Type B pancreatic cell (in vitro differentiated cells): Measurements from ENCODE around the gene GRIFIN. TPM values are rescaled to one million over a fixed set of nuclear protein-coding genes. Genes with fewer than 3 reads are reported as not detected.

Experiments used
- DNase-seq: peaks from one replicate; pipeline ENCODE4 v3.0.0; 2021; ENCODE audit warnings: mixed read lengths; ENCODE audit not compliant: unreplicated experiment; ENCODE audit errors: extremely low spot score
- H3K27ac Mint-ChIP-seq: 2 replicates; pipeline ENCODE4 v1.8.0; 2021; ENCODE audit warnings: mild to moderate bottlenecking, mixed read lengths
- H3K27me3 Mint-ChIP-seq: 2 replicates; pipeline ENCODE4 v1.8.0; 2021; ENCODE audit warnings: mixed read lengths
- H3K36me3 Mint-ChIP-seq: 2 replicates; pipeline ENCODE4 v1.8.0; 2021; ENCODE audit warnings: mixed read lengths
- H3K4me1 Mint-ChIP-seq: one replicate; pipeline ENCODE4 v1.8.0; 2021; ENCODE audit warnings: mixed read lengths; ENCODE audit not compliant: unreplicated experiment
- H3K4me3 Mint-ChIP-seq: 2 replicates; pipeline ENCODE4 v1.8.0; 2021; ENCODE audit warnings: mild to moderate bottlenecking, mixed read lengths
- H3K9me3 Mint-ChIP-seq: 2 replicates; pipeline ENCODE4 v1.8.0; 2021; ENCODE audit warnings: mixed read lengths
- total RNA-seq: library from RNA; stranded (reverse); gene quantifications from 2 replicates; pipeline ENCODE4 v1.2.1, GENCODE V29; 2021; ENCODE audit warnings: low replicate concordance
- TF ChIP-seq, protein P1 (sequence below): fragments of 200-600 bp; sonication (generic); conservative IDR thresholded peaks from 2 replicates; pipeline ENCODE4 v1.5.0; 2021; ENCODE audit warnings: antibody characterized with exemption, mild to moderate bottlenecking

Gene GRIFIN
- total RNA-seq, 1 donor from 2014 or later, result not detected

DNA sequence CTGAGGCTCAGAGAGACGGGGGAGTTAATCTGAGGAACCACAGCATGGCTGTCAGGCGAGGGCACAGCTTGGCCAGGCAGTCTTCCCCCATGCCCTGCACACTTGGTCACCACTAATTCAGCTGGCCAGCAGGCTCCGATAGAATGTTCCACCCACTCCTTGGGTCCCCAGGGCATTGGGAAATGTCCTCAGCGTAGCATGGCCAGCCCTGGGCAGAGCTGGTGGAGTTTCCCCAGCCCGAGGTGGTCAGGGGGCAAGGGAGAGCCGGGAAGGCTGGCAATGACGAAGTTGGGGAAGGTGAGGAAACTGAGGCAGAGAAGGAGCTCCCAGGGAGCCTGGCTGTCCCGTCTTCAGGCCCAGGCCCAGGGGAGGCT, 12.1 kb upstream of the GRIFIN start:
- Mint-ChIP-seq H3K9me3 (no peaks in the 10 kb centered on the region), H3K27ac (no peak overlapping the region)
- no peak for DNase-seq

DNA sequence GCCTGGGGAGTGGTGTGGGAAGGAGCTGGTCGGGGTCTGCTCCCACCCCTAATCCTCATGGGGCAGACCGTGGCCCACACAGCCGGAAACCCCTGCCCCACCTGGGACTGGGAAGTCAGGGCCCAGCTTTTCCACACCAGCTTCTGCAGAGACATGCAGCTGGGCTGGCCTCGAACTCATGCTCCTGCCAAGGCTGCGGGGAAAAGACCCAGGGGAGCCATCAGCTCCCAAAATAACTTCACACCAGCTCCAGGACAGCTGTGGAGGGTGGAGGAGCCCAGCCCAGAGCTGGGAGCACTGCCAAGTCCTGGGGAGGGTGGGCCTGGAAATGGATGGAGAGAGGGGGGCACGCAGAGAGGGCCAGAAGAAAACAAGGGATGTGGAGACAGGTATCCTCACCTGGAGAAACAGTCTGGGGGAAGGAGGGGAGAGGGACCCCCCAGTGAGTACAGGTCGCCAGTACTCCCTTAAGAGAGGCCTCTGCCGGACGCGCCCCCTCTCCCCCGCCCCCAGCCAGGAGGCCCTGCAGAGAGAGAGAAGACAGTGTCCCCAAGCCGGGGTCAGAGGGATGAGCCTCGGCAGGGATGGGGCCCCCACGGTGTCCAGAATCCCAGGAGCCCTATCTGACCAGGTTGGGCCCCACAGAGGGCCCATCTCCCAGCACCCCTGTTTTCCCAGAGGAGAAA, 11.5 kb upstream of the GRIFIN start:
- no peaks in the 10 kb centered on the region for H3K36me3 Mint-ChIP-seq
- H3K4me1 Mint-ChIP-seq, result peaks cover 14% of the 10 kb centered on the region
- no peaks in the 10 kb centered on the region for H3K27me3 Mint-ChIP-seq
- no peaks in the 10 kb centered on the region for H3K9me3 Mint-ChIP-seq
- H3K27ac Mint-ChIP-seq, result no peak overlapping the region
- TF ChIP-seq, protein P1, sequence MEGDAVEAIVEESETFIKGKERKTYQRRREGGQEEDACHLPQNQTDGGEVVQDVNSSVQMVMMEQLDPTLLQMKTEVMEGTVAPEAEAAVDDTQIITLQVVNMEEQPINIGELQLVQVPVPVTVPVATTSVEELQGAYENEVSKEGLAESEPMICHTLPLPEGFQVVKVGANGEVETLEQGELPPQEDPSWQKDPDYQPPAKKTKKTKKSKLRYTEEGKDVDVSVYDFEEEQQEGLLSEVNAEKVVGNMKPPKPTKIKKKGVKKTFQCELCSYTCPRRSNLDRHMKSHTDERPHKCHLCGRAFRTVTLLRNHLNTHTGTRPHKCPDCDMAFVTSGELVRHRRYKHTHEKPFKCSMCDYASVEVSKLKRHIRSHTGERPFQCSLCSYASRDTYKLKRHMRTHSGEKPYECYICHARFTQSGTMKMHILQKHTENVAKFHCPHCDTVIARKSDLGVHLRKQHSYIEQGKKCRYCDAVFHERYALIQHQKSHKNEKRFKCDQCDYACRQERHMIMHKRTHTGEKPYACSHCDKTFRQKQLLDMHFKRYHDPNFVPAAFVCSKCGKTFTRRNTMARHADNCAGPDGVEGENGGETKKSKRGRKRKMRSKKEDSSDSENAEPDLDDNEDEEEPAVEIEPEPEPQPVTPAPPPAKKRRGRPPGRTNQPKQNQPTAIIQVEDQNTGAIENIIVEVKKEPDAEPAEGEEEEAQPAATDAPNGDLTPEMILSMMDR, result no peak
- DNase-seq, result no peak
- H3K4me3 Mint-ChIP-seq, result no peak overlapping the region

More for the DNA sequence above, 12.1 kb upstream of the GRIFIN start:
- H3K27me3 Mint-ChIP-seq, result no peaks in the 10 kb centered on the region
- H3K36me3 Mint-ChIP-seq, result no peaks in the 10 kb centered on the region
- no peak overlapping the region for H3K4me3 Mint-ChIP-seq
- TF ChIP-seq, protein P1, result no peak
- H3K4me1 Mint-ChIP-seq, result peaks cover 14% of the 10 kb centered on the region

DNA sequence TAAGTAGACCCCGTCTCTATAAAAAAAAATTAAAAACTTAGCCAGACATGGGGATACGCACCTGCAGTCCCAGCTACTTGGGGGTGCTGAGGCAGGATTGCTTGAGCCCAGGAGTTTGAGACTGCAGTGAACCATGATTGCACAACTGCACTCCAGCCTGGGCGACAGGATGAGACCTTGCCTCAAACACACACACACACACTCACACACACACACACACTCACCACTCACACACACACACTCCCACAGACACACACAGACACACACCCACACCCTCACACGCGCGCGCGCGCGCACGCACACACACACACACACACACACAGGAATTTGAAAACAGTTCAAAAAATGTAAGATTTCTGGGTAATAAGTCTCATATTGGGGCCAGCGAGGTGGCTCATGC, 8.7 kb upstream of the GRIFIN start:
- no peak for DNase-seq
- H3K4me1 Mint-ChIP-seq, result peaks cover 14% of the 10 kb centered on the region
- no peaks in the 10 kb centered on the region for H3K36me3 Mint-ChIP-seq
- no peaks in the 10 kb centered on the region for H3K27me3 Mint-ChIP-seq
- no peaks in the 10 kb centered on the region for H3K9me3 Mint-ChIP-seq
- H3K4me3 Mint-ChIP-seq, result no peak overlapping the region
- peak overlapping the region; percentile 56 for H3K27ac Mint-ChIP-seq
- TF ChIP-seq, protein P1, result no peak

DNA sequence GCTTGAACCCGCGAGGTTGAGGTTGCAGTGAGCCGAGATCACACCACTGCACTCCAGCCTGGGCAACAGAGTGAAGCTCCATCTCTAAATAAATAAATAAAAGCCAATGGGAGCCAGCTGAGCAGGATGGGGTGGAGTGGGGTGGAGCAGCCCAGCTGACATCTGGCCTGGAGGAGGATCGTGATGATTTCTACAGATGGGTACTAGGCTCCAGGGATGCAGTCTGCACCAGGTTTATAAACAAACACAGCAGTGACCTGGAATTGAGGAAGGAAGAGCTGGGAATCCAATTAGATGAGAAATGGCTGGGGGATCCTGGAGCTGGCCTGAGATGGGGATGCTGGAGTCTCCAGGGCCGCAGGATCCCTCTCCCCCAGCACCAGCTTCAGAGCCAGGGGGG, 7.3 kb upstream of the GRIFIN start:
- Mint-ChIP-seq H3K27ac (no peak overlapping the region), H3K36me3 (no peaks in the 10 kb centered on the region), H3K27me3 (no peaks in the 10 kb centered on the region), H3K9me3 (no peaks in the 10 kb centered on the region), H3K4me3 (no peak overlapping the region), H3K4me1 (peaks cover 8% of the 10 kb centered on the region)
- TF ChIP-seq, protein P1, result no peak
- no peak for DNase-seq

DNA sequence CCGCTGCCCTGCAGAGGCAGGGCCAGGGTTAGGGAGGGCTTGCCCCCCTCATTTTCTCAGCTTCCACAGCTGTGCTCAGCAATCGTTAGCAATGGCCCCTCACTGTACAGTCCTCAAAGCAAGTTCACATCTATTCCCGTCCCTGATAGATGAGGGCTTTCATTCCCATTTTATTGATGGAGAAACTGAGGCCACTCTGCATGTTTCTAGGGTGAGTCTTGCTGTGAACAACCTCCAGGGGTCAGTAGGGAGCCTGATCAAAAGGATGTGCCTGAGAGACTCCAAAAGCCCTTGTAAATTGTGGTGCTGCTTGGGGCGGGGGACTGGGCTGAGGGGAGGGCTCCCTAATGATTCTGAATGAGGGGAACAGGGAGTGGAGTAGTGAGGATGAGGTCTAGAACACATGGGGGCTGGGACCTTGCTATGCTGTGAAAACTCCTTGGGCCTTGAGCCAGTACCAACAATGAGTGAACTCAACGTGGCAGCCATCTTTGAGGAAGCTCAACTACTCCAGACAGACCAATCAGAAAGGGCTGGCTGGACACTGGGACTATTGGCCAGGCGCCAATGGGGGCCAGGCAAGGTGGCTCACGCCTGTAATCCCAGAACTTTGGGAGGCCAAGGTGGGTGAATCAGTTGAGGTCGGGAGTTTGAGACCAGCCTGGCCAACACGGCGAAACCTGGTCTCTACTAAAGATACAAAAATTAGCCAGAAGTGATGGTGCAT, 6.7 kb upstream of the GRIFIN start:
- Mint-ChIP-seq H3K4me3 (no peak overlapping the region), H3K27me3 (no peaks in the 10 kb centered on the region), H3K4me1 (peaks cover 5% of the 10 kb centered on the region), H3K27ac (no peak overlapping the region), H3K9me3 (no peaks in the 10 kb centered on the region), H3K36me3 (no peaks in the 10 kb centered on the region)
- DNase-seq, result no peak
- TF ChIP-seq, protein P1, result peak; percentile 18
